Testis (tissue), 2 donors: ENCODE data around the gene NFILZ.

Source experiments
- CTCF ChIP-seq, 3 experiments: fragments of 450-650 bp in 2 of 3; fragments of 200-600 bp in 1 of 3; sonication (generic) in 1 of 3; IDR thresholded peaks; one replicate each; pipeline ENCODE4 v1.5.1; 2016 to 2019; ENCODE audit warnings: antibody characterized with exemption in 3 of 3, mild to moderate bottlenecking in 2 of 3, moderate library complexity in 1 of 3
- POLR2A ChIP-seq: fragments of 450-650 bp; IDR thresholded peaks from one replicate; pipeline ENCODE4 v1.6.1; 2017; ENCODE audit warnings: antibody characterized with exemption, mild to moderate bottlenecking, moderate library complexity

DNA sequence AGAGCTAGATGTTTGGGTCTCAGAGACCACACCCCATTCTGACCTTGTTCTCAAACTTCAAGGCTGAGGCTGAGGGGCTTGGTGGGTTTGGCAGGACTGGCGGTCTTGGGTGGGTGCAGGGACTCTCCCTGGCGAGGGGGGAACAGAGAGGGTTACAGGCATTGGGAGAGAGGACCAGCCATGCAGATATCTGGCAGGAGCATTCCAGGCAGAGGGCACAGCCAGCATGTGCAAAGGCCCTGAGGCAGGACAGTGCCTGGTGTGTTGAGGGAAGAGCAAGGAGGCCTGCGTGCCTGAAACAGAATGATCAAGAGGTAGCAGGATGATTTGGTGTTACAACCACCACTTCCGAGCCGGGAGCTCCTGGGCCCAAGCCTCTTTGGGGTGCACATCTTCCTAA is 27.4 kb downstream of the NFILZ start:
- TF ChIP-seq CTCF (IDR thresholded peaks at IDR 0.05) (no peak), POLR2A (no peak)
